Stimulated activated CD4-positive, alpha-beta T cell treated with anti-CD3 and anti-CD28 coated beads, TNF-alpha, amount 100 ng/mL, for 24 hours (primary cell): Measurements from ENCODE around the gene RIPOR3.
"Not testable (repeated sequence)": the region's sequence is repeated elsewhere in the genome, so short reads cannot be mapped to it uniquely, and the experiment has no call there.

Experiments used
- DNase-seq, 3 experiments: peaks; one replicate each; pipeline ENCODE4 v3.0.0-alpha.2; 2020; ENCODE audit warnings: low read depth in 3 of 3

The RIPOR3 gene

GRCh38 chr20:50655311-50655880, 35.9 kb downstream of the RIPOR3 start:
- DNase-seq = no peak

GRCh38 chr20:50654904-50655303, 36.4 kb downstream of the RIPOR3 start:
- DNase-seq = no peak

GRCh38 chr20:50652702-50653294, 38.5 kb downstream of the RIPOR3 start:
- DNase-seq = no peak

GRCh38 chr20:50651676-50652075, 39.7 kb downstream of the RIPOR3 start:
- no peak for DNase-seq

- no peak for DNase-seq
Observed at GRCh38 chr20:50649590-50649989, 41.8 kb downstream of the RIPOR3 start.

GRCh38 chr20:50648651-50649050, 42.7 kb downstream of the RIPOR3 start:
- DNase-seq = no peak

- no peak for DNase-seq
Observed at GRCh38 chr20:50646483-50646996, 44.8 kb downstream of the RIPOR3 start.

GRCh38 chr20:50645253-50646068, 45.9 kb downstream of the RIPOR3 start:
- DNase-seq = no peak

- no peak for DNase-seq
Observed at GRCh38 chr20:50642288-50642803, 49.0 kb downstream of the RIPOR3 start.

GRCh38 chr20:50641625-50642287, 49.6 kb downstream of the RIPOR3 start:
- not testable (repeated sequence) for DNase-seq

- DNase-seq = not testable (repeated sequence)
Observed at GRCh38 chr20:50639971-50640711, 51.2 kb downstream of the RIPOR3 start.

GRCh38 chr20:50638015-50638847, 53.1 kb downstream of the RIPOR3 start:
- not testable (repeated sequence) for DNase-seq

GRCh38 chr20:50636601-50637540, 54.5 kb downstream of the RIPOR3 start:
- no peak for DNase-seq

GRCh38 chr20:50635676-50636600, 55.4 kb downstream of the RIPOR3 start:
- peak; percentile 11 to 58 (median 22) for DNase-seq

GRCh38 chr20:50635014-50635557, 56.3 kb downstream of the RIPOR3 start:
- DNase-seq = no peak

- no peak for DNase-seq
Observed at GRCh38 chr20:50634191-50634590, 57.2 kb downstream of the RIPOR3 start.

- DNase-seq = no peak
Observed at GRCh38 chr20:50633361-50633760, 58.0 kb downstream of the RIPOR3 start.

GRCh38 chr20:50632701-50633100, 58.6 kb downstream of the RIPOR3 start:
- DNase-seq = no peak
